KMS-11 (cell line): ENCODE results near the gene CDK12.
"Not testable (repeated sequence)": the region's sequence is repeated elsewhere in the genome, so short reads cannot be mapped to it uniquely, and the experiment has no call there.

Source experiments
- H2AFZ ChIP-seq: fragments of 200-600 bp; sonication (generic); 2 replicates; pipeline ENCODE4 v1.6.1; 2016; ENCODE audit warnings: antibody characterized with exemption, mixed run types, low read depth
- H3K27ac ChIP-seq: fragments of 200-600 bp; sonication (generic); 2 replicates; pipeline ENCODE4 v1.6.1; 2016; ENCODE audit warnings: mild to moderate bottlenecking, mixed run types
- H3K27me3 ChIP-seq: fragments of 200-600 bp; sonication (generic); 2 replicates; pipeline ENCODE4 v1.6.1; 2017; ENCODE audit warnings: mild to moderate bottlenecking, low read depth, mixed run types, moderate library complexity; ENCODE audit not compliant: insufficient read depth
- H3K36me3 ChIP-seq: fragments of 200-600 bp; sonication (generic); 2 replicates; pipeline ENCODE4 v1.6.1; 2017; ENCODE audit warnings: mild to moderate bottlenecking, mixed run types; ENCODE audit not compliant: insufficient read depth
- H3K4me1 ChIP-seq: fragments of 200-600 bp; sonication (generic); 2 replicates; pipeline ENCODE4 v1.6.1; 2016; ENCODE audit warnings: mild to moderate bottlenecking, low read depth, mixed run types; ENCODE audit not compliant: poor library complexity, severe bottlenecking
- H3K4me2 ChIP-seq: fragments of 200-600 bp; sonication (generic); 2 replicates; pipeline ENCODE4 v1.7.0; 2016; ENCODE audit warnings: mild to moderate bottlenecking, mixed run types
- H3K4me3 ChIP-seq: fragments of 200-600 bp; sonication (generic); IDR thresholded peaks from 2 replicates; pipeline ENCODE4 v1.6.1; 2017; ENCODE audit warnings: low read depth, low read length, mixed read lengths; ENCODE audit not compliant: insufficient read depth
- H3K79me2 ChIP-seq: fragments of 200-600 bp; sonication (generic); 2 replicates; pipeline ENCODE4 v1.6.1; 2016; ENCODE audit warnings: low read depth, mixed run types; ENCODE audit not compliant: insufficient read depth
- H3K9ac ChIP-seq: fragments of 200-600 bp; sonication (generic); 2 replicates; pipeline ENCODE4 v1.6.1; 2016; ENCODE audit warnings: mild to moderate bottlenecking, mixed run types
- H4K20me1 ChIP-seq: fragments of 200-600 bp; sonication (generic); 2 replicates; pipeline ENCODE4 v1.6.1; 2016; ENCODE audit warnings: mild to moderate bottlenecking, mixed run types; ENCODE audit not compliant: insufficient read depth
- TF ChIP-seq, protein P1 (sequence below): fragments of 200-600 bp; sonication (generic); conservative IDR thresholded peaks from 2 replicates; pipeline ENCODE4 v1.6.1; 2017; ENCODE audit warnings: low read depth, mild to moderate bottlenecking, antibody characterized with exemption, low read length, moderate library complexity, mixed read lengths

Gene CDK12

DNA sequence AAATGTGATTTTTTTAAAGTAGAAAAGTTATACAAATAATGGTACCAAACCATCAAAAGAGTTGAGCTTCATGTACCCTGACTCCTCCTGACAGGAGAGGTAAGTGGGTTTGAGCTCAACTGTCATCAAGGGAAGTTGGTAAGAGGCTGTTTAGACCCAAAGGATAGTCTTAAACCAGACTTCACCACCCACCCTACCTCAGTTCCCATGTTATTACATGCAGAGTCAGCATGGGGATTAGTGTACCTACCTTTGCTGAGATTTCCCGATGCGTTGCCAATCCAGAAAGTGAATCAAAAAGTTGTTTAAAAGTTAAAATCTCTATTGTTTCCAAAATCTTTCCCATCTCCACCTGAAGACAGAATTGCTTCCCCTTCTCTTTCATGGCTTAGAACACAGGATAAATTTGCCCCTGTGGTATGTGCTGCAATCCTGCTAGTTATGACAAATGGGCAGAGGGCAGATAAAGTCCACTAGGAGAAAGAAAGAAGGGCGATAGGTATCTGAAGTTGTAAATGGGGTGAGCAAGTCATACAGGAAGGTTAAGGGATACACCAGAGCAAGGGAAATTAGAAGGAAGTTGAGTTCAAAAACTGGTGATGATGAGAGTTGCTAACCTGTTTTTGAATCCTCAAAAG, 73.6 kb downstream of the CDK12 start:
- no peak overlapping the region for H3K4me3 ChIP-seq
- no peaks in the 10 kb centered on the region for H3K4me1 ChIP-seq
- H4K20me1 ChIP-seq, result no peaks in the 10 kb centered on the region
- no peak overlapping the region for H3K4me2 ChIP-seq
- no peaks in the 10 kb centered on the region for H3K27me3 ChIP-seq
- H2AFZ ChIP-seq, result no peak overlapping the region
- no peak overlapping the region for H3K27ac ChIP-seq
- H3K36me3 ChIP-seq, result peaks cover 8% of the 10 kb centered on the region; the same call in 1 of the 2 replicates
- TF ChIP-seq, protein P1, sequence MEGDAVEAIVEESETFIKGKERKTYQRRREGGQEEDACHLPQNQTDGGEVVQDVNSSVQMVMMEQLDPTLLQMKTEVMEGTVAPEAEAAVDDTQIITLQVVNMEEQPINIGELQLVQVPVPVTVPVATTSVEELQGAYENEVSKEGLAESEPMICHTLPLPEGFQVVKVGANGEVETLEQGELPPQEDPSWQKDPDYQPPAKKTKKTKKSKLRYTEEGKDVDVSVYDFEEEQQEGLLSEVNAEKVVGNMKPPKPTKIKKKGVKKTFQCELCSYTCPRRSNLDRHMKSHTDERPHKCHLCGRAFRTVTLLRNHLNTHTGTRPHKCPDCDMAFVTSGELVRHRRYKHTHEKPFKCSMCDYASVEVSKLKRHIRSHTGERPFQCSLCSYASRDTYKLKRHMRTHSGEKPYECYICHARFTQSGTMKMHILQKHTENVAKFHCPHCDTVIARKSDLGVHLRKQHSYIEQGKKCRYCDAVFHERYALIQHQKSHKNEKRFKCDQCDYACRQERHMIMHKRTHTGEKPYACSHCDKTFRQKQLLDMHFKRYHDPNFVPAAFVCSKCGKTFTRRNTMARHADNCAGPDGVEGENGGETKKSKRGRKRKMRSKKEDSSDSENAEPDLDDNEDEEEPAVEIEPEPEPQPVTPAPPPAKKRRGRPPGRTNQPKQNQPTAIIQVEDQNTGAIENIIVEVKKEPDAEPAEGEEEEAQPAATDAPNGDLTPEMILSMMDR, result no peak
- H3K79me2 ChIP-seq, result no peaks in the 10 kb centered on the region
- no peak overlapping the region for H3K9ac ChIP-seq

DNA sequence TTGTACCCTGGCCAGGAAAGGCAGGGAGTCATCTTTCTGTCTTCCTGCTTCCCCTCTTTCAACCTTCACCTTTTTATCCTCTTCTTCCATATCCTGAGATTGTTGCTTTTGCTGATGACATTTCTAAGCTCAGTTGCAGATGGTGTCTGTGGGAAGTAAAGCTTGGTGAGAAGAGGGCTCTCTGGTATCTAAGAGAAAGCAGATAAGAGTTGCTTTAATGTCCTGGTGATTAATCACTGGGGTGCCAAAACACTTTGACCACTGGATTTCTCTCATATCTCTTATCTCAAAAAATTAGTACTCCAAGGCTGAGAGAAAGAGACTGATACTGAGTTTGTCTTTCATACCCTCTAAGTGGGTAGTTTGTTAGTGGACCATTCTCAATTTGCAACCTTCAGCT, 75.2 kb downstream of the CDK12 start:
- TF ChIP-seq, protein P1, result no peak
- Histone ChIP-seq H3K4me1 (no peaks in the 10 kb centered on the region), H3K4me2 (no peak overlapping the region), H3K27me3 (no peaks in the 10 kb centered on the region), H3K4me3 (no peak overlapping the region), H3K27ac (no peak overlapping the region), H3K9ac (no peak overlapping the region), H2AFZ (no peak overlapping the region), H3K79me2 (no peaks in the 10 kb centered on the region), H3K36me3 (no peaks in the 10 kb centered on the region), H4K20me1 (no peaks in the 10 kb centered on the region)

DNA sequence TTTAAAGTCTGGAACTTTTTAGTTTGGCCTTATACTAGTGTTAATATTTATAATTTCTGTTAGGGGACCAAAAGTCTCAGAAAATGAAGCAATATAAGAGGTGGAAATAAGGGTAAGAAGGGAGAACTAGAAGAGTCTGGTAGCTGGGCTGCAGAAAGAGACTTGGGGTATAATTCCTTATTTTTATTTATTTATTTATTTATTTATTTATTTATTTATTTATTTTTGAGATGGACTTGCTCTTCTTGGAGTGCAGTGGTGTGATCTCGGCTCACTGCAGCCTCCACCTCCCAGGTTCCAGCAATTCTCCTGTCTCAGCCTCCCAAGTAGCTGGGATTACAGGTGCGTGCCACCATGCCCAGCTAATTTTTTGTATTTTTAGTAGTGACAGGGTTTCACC, 76.1 kb downstream of the CDK12 start:
- not testable (repeated sequence) for H4K20me1 ChIP-seq, H2AFZ ChIP-seq, H3K79me2 ChIP-seq, H3K9ac ChIP-seq, H3K4me1 ChIP-seq, H3K36me3 ChIP-seq, H3K27me3 ChIP-seq, H3K4me3 ChIP-seq, H3K27ac ChIP-seq, H3K4me2 ChIP-seq

DNA sequence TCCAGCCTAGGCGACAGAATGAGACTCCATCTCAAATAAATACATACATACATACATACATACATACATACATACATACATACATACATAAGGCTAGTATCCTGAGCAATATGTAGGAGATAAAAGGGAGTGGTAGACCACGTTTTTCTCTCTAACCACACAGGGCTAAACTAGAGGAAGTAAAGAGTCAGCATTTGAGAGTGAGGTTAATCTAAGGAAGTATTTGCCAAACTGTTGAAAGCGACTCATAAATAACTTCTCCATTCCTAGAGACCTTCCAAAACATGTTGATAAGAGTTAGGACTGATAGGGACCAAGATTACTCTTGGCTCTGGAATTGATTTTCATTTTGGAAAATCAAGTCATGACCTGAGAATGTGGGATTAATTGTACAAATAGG, 77.6 kb downstream of the CDK12 start:
- Histone ChIP-seq H3K27me3 (no peaks in the 10 kb centered on the region), H3K4me3 (no peak overlapping the region)
- TF ChIP-seq, protein P1, result no peak

DNA sequence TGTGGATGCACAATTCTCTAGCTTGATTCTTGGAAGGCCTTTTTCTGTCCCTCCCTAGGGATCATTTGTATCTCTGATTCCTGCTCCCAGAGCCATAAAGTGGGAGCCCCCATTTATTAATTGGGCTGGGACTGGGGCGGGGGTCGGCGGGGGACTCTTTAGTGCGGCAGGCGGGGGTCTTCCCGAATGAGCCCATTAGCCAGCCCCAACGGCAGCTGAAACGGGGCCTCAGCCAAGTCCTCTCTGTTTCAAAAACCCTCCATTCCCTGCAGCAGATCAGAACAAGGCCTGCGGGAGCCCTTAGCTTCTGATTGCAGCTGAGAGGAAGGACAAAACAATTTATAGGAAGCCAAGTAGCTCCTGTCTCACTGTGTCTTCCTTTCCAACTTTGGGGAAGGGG, 79.3 kb downstream of the CDK12 start:
- H3K4me1 ChIP-seq, result no peaks in the 10 kb centered on the region
- H4K20me1 ChIP-seq, result no peaks in the 10 kb centered on the region
- no peak overlapping the region for H2AFZ ChIP-seq
- H3K79me2 ChIP-seq, result no peaks in the 10 kb centered on the region
- no peak overlapping the region for H3K4me3 ChIP-seq
- no peak overlapping the region for H3K27ac ChIP-seq
- H3K36me3 ChIP-seq, result no peaks in the 10 kb centered on the region
- TF ChIP-seq, protein P1, result no peak
- no peak overlapping the region for H3K9ac ChIP-seq
- no peak overlapping the region for H3K4me2 ChIP-seq
- no peaks in the 10 kb centered on the region for H3K27me3 ChIP-seq

More for the DNA sequence above, 77.6 kb downstream of the CDK12 start:
- H3K27ac ChIP-seq, result no peak overlapping the region
- no peak overlapping the region for H2AFZ ChIP-seq
- no peak overlapping the region for H3K9ac ChIP-seq
- H4K20me1 ChIP-seq, result no peaks in the 10 kb centered on the region
- no peak overlapping the region for H3K4me2 ChIP-seq
- H3K36me3 ChIP-seq, result no peaks in the 10 kb centered on the region
- H3K4me1 ChIP-seq, result no peaks in the 10 kb centered on the region
- H3K79me2 ChIP-seq, result no peaks in the 10 kb centered on the region
